GM08714 (cell line): ENCODE data around the gene P3H2.

Experiments used
- H3K4me3 ChIP-seq: fragments of 200-500 bp; sonication (Bioruptor generic); 2 replicates; pipeline ENCODE4 v1.5.1; 2014; ENCODE audit warnings: mild to moderate bottlenecking, low read length, inconsistent platforms
- ZNF274 ChIP-seq: IDR thresholded peaks from 2 replicates; pipeline ENCODE4 v1.6.1; 2012; ENCODE audit warnings: mild to moderate bottlenecking, low read depth, low read length

The P3H2 gene

DNA sequence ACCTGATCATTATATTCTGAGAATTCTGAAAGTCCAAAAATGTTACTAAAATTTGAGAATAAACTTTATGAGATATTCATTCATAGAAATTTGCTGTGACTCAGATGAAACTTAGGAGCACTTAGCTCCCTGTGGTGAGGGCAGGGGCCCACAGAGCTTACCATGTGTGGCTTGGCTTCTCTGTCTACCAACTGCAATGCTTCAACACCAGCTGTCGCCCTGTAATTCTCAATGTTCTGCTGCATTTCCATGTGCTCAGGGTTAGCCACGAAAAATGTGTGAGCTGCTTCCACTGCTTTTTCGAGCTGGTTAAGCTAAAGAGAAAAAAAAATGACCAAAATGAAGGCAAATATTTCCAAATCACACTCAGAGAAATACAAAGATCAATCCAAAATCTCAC is 125.6 kb downstream of the P3H2 start:
- no peak overlapping the region for H3K4me3 ChIP-seq
- TF ChIP-seq ZNF274, result no peak

GRCh38 chr3:189990826-189991225 is 129.9 kb downstream of the P3H2 start:
- H3K4me3 ChIP-seq, result no peak overlapping the region
- TF ChIP-seq ZNF274, result no peak

DNA sequence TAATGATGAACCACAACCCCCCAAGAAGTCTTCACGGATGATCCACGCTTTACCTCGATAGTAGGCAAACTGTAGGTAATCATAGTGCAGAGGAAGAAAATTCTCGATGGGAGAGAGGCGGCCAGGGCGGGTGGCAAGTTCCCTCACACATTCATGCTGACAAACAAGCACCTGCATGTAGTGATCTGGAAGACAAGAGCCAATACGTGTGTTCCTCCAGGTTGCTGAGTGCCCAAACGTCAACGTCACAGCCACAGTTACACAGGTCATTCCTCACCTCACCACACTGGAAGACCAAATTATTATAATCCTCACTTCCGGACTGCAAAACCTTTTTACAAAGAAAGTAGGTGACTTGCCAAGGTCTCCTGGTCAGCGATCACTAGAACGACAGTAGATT is 131.8 kb downstream of the P3H2 start:
- no peak overlapping the region for H3K4me3 ChIP-seq
- no peak for TF ChIP-seq ZNF274

- H3K4me3 ChIP-seq, result no peak overlapping the region
- TF ChIP-seq ZNF274, result no peak
Measured at GRCh38 chr3:189988322-189988721, 132.4 kb downstream of the P3H2 start.

- TF ChIP-seq ZNF274, result no peak
- no peak overlapping the region for H3K4me3 ChIP-seq
Measured at GRCh38 chr3:189985948-189986347, 134.7 kb downstream of the P3H2 start.

GRCh38 chr3:189983612-189984011 is 137.1 kb downstream of the P3H2 start:
- H3K4me3 ChIP-seq, result no peak overlapping the region
- no peak for TF ChIP-seq ZNF274

- no peak for TF ChIP-seq ZNF274
- H3K4me3 ChIP-seq, result no peak overlapping the region
Measured at GRCh38 chr3:189982321-189982945, 138.3 kb downstream of the P3H2 start.

DNA sequence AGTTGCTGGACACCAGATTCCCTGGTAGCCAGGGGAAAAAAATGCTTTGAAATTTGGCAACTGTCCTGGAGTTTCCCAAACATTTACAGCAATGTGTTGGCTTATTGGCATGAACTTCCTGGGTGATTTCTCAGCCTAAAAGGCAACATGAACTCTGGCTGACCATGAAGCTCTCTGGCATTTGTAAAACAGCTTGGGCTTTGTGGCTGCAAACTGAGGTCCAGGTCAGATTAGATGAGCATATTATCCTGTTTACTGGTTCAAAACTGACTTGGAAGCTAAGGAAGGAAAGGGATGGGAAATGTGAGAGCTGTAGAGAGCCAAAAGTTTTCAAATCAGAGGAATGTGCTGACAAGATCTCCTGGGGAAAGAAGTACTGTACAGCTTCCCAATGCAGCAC is 139.0 kb downstream of the P3H2 start:
- TF ChIP-seq ZNF274, result no peak
- no peak overlapping the region for H3K4me3 ChIP-seq

DNA sequence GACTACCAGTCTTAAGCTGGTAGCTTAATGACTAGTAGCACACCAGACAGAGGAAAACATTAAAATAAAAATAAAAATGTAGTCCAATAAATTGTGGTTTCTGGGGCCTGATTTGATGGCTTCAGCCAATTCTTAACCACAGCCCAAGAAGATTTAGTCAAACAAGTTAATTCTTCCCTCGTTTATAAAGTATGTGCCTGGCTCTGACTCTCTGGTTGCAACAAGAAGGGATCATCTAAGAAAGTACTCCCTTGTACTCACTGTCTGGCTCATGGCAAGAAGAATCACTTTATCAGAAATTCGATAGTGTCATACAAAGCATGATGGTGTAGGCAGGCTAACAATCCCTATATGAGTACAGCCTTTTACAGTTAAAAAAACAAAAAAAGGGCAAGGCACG is 141.9 kb downstream of the P3H2 start:
- no peak for TF ChIP-seq ZNF274
- H3K4me3 ChIP-seq, result no peak overlapping the region

GRCh38 chr3:189977174-189977573 is 143.5 kb downstream of the P3H2 start:
- no peak for TF ChIP-seq ZNF274
- H3K4me3 ChIP-seq, result no peak overlapping the region

DNA sequence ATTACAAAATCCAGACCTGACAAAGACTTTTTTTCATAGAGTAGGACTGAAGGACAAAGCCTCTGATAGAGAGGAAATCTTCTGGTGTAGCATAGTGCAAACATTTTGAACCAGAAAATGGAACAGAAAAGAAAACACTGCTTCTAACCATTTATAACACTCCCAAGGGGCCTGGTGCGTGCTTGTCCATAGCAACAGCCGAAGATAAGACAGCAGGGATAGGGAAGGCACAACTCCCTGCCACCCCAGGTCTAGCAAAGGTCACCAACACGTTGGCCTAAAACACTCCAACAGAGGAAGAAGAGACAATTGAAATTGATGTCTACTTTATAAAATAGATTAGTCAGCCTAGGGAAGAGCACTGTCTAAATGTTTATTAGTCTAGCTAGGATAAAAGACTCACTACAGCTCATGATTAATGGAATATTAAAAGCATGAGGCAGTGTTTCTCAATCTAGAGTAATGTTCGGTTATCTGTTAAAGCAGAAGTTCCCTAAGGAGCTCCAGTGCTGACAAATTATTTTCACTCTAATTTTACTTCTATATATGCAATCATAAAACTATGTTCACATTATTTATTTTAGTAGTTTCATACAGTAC is 145.2 kb downstream of the P3H2 start:
- H3K4me3 ChIP-seq, result no peak overlapping the region
- TF ChIP-seq ZNF274, result no peak

GRCh38 chr3:189974359-189974758 is 146.3 kb downstream of the P3H2 start:
- TF ChIP-seq ZNF274, result no peak

GRCh38 chr3:189967254-189967865 is 153.3 kb downstream of the P3H2 start:
- H3K4me3 ChIP-seq, result no peak overlapping the region
- no peak for TF ChIP-seq ZNF274

More at GRCh38 chr3:189974359-189974758, 146.3 kb downstream of the P3H2 start:
- H3K4me3 ChIP-seq, result no peak overlapping the region

DNA sequence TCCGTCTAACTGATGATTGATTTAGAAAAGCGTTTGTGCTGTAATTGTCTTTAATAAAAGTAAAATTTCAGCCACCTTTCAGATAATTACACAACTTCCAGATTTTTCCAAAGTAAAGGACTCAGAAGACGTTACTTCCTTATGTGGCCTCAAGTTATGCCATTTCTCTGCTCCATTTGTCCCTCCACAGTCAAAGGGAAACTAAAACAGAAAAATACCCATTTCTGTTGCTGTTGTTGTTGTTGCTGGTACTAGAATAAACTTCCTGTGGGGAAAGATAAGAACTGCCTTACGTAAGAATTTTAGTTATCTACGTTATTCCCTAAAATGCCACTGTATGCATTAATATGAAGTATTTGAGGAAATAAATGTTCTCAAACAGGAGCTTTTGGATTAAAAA is 153.9 kb downstream of the P3H2 start:
- no peak overlapping the region for H3K4me3 ChIP-seq
- TF ChIP-seq ZNF274, result no peak

DNA sequence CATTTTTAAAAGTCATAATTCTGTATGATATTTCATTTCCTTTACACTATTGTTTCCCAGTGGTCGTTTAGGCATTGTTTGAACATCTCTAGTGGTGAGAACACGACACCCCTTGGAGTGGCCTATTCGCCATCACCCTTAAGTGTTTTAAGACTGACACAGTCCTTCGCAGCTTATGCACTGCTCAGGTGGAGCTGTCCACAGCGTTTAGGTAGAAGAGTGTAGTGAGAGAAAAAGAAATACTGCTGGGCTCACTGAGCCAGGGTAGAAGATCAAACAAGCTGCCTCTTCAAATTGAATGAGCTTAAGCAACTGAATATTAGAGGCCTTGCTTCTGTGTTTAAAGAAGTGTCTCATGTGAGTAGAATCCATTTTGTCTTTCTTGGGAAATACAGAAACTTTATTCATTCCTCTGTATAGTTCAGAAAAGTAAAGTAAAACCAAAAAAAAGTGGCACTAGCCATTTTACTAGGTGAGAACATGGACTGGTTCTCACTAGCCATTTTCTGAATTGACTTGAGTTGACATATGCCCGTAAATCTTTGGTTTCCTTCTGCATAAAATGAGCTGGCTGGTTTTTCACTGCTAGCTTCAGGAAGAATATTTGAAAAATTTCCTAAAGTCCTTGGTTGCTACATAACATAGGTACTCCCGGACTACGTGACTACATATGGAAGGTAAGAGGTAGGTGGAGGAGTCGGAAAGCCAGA is 155.9 kb downstream of the P3H2 start:
- no peak for TF ChIP-seq ZNF274
- no peak overlapping the region for H3K4me3 ChIP-seq

DNA sequence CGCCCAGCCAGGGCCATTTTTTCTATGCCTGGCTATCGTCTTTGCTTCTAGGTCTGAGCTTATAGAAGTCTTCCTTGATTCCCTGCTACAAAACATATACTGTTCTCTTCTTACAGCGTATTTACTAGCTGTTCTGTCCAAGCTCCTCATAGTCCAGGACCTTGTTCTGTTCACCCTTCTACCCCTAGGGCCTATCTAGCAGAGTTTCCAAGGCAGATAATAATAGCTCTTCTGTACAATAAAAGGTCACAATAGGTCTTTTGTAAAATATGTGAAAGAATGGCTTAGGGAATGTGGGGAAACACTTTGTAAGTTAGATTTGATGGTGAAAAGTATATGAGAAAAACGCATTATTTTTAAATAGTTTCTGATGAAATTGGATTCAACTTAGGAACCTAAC is 158.2 kb downstream of the P3H2 start:
- H3K4me3 ChIP-seq, result no peak overlapping the region
- TF ChIP-seq ZNF274, result no peak
